ENCODE measurements around the gene YPEL1. TPM values are rescaled to one million over a fixed set of nuclear protein-coding genes. Genes with fewer than 3 reads are reported as not detected.

The YPEL1 gene
- total RNA-seq (2014; rRNA removed; shearing (Covaris generic)) (15.1 and 18.8 TPM in 2 replicates), total RNA-seq (2022) (18.2 and 24.8 TPM in 2 replicates), Bru-seq, nascent RNA (percentile 57 among the genes with signal in this experiment), BruChase-seq, experiment 1, labeled RNA remaining after a 6-hour chase (percentile 65 among the genes with signal in this experiment), BruChase-seq, experiment 2, labeled RNA remaining after a 2-hour chase (percentile 66 among the genes with signal in this experiment)
- long read RNA-seq, full-length matches to known transcripts, result 18 of 44 reads
- long read RNA-seq, partial matches to known transcripts, result 6 of 44 reads
- long read RNA-seq, other reads (novel, unspliced or antisense), result 20 of 44 reads

- no peak for TF ChIP-seq EZH2phosphoT487 (IDR thresholded peaks at IDR 0.05; ENCODE audit: borderline replicate concordance, low read depth, low read length)
- no peak for TF ChIP-seq CTCF (conservative IDR thresholded peaks at IDR 0.05; ENCODE audit: low read length)
- CTCF ChIA-PET (ENCODE audit: unreplicated experiment), result interaction anchor here (0.6 kb wide), 1 partner anchor 728 kb away, joined by 3 read pairs; no protein-coding TSS in a partner anchor
Observed at GRCh38 chr22:21735200-21736083, at the start of gene YPEL1. TSS of gene YPEL1 (minus strand) at chr22:21735794. CDS start at chr22:21710744, 25,050 bp downstream.

GRCh38 chr22:21780259-21780658 is 44.7 kb upstream of the YPEL1 start:
- Histone ChIP-seq H3K4me2 (ENCODE audit: low read length) (peak overlapping the region; percentile 33; the same call in 1 of the 2 replicates), H3K36me3 (ENCODE audit: insufficient read depth, low read length) (peaks cover 47% of the 10 kb centered on the region), H3K9me2 (ENCODE audit: insufficient read depth, low read length) (no peaks in the 10 kb centered on the region), H3K79me2 (ENCODE audit: insufficient read depth, low read depth, low read length) (peaks cover 12% of the 10 kb centered on the region; the same call in 1 of the 2 replicates), H3K27ac (ENCODE audit: low read depth, low read length, poor library complexity, severe bottlenecking) (peak overlapping the region; percentile 88), H4K20me1 (ENCODE audit: insufficient read depth, low read length) (no peaks in the 10 kb centered on the region), H3K9me3 (ENCODE audit: low read length) (no peaks in the 10 kb centered on the region), H2AFZ (ENCODE audit: low read length) (no peak overlapping the region), H3K4me1 (ENCODE audit: insufficient read depth, low read length, poor library complexity, severe bottlenecking) (peaks cover 56% of the 10 kb centered on the region), H3K4me3 (ENCODE audit: low read depth, low read length, poor library complexity, severe bottlenecking) (no peak overlapping the region)
- no peak for TF ChIP-seq EZH2phosphoT487 (IDR thresholded peaks at IDR 0.05; ENCODE audit: borderline replicate concordance, low read depth, low read length)
- no peak for TF ChIP-seq CTCF (conservative IDR thresholded peaks at IDR 0.05; ENCODE audit: low read length)
- CTCF ChIA-PET (ENCODE audit: unreplicated experiment), result no interaction called here
- no TSS peak for BruUV-seq (replicated peaks)
- POLR2A ChIA-PET, result interaction anchor here (0.6 to 1.2 kb wide), 4 partner anchors 9 to 422 kb away, joined by 3 to 6 read pairs (median 4); no protein-coding TSS in a partner anchor
- intact Hi-C loops (cut with micrococcal nuclease; ENCODE audit: unreplicated experiment), result loop anchor here (2.0 to 5.0 kb wide), 3 partner anchors 55 to 157 kb away; partner anchors contain the start of gene MAPK1
- DNase-seq (ENCODE audit: low spot score), result no peak

More at GRCh38 chr22:21735200-21736083, at the start of gene YPEL1:
- DNase-seq (ENCODE audit: low spot score), result peak; percentile 96
- H3K79me2 ChIP-seq (ENCODE audit: insufficient read depth, low read depth, low read length), result no peaks in the 10 kb centered on the region
- H3K36me3 ChIP-seq (ENCODE audit: insufficient read depth, low read length), result no peaks in the 10 kb centered on the region
- peak within 1 kb of the TSS; percentile 69 for H3K27ac ChIP-seq (ENCODE audit: low read depth, low read length, poor library complexity, severe bottlenecking)
- BruUV-seq (replicated peaks), result no TSS peak
- peaks cover 27% of the 10 kb centered on the region for H3K4me1 ChIP-seq (ENCODE audit: insufficient read depth, low read length, poor library complexity, severe bottlenecking)
- no peaks in the 10 kb centered on the region for H3K9me3 ChIP-seq (ENCODE audit: low read length)
- peak within 1 kb of the TSS; percentile 74 for H3K4me3 ChIP-seq (ENCODE audit: low read depth, low read length, poor library complexity, severe bottlenecking)
- POLR2A ChIA-PET, result interaction anchor here (0.5 to 0.7 kb wide), 9 partner anchors 13 to 378 kb away, joined by 3 to 7 read pairs (median 3); no protein-coding TSS in a partner anchor
- H3K9me2 ChIP-seq (ENCODE audit: insufficient read depth, low read length), result no peaks in the 10 kb centered on the region
- peak within 1 kb of the TSS; percentile 91 for H2AFZ ChIP-seq (ENCODE audit: low read length)
- intact Hi-C loops (cut with micrococcal nuclease; ENCODE audit: unreplicated experiment), result loop anchor here (2.0 to 10.0 kb wide), 3 partner anchors 131 to 769 kb away; partner anchors contain the start of genes MAPK1 and ZNF280B
- H3K4me2 ChIP-seq (ENCODE audit: low read length), result peak within 1 kb of the TSS; percentile 86
- H4K20me1 ChIP-seq (ENCODE audit: insufficient read depth, low read length), result no peaks in the 10 kb centered on the region
